NCI-H2029 treated with DMSO at 0.1 percent for 48 hours (cell line): Measurements from ENCODE around the gene SYNDIG1L.
"Not testable (repeated sequence)": the region's sequence is repeated elsewhere in the genome, so short reads cannot be mapped to it uniquely, and the experiment has no call there.

Experiments
- DNase-seq: peaks from one replicate; lab custom pipeline; 2025; lab: John Stamatoyannopoulos, UW

The SYNDIG1L gene

DNA sequence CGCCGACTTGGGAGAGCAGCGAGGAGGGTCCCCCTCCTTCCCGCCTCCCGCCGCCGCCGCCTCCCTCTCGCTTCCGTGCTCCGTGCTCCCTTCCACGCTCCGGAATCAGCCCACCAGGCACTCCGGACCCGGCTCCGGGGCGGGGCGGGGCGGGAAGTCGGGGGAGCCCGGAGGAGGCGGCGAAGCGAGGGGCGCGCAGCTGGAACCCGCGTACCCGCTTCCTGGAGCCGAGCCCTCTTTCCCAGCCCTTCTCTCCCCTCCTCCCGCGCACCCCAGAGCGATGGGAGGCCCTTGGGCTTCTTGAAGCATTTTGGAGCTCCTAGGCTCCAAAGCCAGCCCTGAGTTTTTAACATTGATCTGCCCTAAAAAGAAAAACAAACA is at the start of gene SYNDIG1L:
Gene SYNDIG1L, minus strand, starts transcription at position 9 of the 381 bp plus-strand sequence. CDS start 16,466 bp downstream, outside the sequence.
- DNase-seq = no peak

DNA sequence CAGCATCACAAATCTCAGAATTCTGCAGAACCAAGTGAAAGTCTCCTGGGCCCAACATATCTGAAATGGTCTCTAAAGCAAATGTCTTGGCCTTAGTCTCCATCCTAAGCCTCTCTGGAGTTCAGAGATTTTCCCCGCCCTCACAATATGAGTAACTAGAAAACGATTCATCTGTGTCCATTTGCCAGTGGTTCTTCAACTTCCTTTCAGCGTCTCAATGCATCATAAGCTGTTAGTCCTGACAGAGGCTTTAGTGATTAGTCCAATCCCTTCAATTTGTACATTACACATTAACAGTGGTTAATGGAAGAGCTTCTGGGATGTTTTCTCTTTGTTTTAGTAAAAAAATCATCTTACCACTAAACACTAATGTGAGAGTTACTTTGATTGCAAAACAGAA is 49.7 kb upstream of the SYNDIG1L start:
- DNase-seq = no peak

DNA sequence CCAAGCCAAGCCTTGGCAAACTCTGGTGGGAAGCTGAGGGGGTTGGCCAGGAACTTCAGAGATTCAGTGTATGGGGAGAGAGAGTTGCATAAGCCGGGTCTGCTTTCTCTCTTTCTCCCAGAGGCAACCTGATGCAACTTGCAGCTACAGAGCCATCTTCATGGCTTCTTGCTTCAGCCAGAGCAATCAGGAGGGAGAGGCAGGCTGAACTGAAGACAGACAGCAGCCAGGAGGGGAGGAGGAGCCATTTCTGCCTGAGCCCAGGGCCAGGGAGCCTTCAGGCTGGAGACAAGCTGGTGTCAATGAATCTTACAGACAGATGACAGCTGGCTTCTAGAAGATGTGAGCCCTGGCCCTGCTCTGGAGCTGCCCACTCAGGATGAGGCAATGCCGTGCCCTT is 48.4 kb upstream of the SYNDIG1L start:
- DNase-seq = no peak

DNA sequence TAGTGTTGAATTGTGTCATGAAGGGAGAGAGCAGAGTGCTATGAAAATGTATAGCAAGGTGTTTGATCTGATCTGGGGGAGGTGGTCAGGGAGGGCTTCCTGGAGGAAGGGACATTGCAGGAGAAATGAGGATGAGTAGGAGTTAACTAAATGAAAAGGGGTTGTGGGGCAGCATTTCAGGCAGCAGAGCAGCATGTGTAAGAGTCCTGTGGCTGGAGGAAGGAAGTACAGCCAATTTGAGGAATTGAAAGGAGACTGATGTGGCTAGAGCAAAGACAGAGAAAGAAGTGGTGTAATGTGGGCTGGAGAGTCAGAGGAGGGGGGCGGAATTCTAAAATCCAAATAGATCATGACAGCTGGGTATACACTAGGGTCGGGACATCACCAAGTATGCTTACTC is 46.6 kb upstream of the SYNDIG1L start:
- no peak for DNase-seq

DNA sequence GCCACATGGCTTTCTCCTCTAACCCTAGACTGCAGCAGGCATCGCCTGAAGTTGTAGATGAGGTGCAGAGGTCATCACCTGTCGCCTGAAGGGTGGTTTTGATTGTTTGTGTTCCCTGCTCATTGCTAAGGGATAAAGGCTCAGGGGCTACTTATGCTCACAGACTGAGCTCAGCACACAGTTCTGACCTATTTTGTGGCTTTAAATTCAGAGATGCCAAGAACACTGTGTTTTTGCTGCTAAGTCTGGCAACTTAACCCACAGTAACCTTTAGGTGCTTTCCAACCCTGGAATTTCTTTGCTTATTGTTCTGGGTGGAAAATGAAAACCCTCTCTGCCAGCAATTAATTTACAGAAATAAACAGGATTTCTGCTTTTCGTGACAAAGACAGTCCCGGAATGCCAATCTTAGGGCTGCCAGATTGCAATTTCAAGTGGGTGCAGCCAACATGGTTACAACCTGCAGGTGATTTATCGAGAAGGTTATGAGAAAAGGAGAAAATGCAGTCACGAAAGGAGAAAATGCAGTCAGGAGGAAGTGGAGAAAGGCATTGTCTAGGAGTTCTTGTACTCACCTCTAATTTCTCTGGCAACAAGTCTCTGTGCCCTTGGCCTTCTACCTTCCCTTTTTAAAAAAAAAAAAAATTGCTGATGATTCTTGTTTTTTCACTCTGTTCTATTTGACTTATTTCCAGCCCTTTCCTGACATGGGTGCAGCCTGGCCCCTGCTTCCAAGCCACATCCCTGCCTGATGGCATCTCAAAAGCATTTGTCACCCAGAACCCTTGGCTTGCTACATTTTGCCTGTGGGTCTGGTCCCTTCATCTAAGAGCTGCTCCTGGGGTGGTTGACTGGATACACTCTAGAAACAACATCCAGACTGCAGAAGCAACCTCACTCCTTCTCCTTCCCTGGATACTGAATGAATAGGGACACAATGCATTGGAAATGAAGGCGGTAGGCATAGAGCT is 43.8 kb upstream of the SYNDIG1L start:
- DNase-seq = no peak

DNA sequence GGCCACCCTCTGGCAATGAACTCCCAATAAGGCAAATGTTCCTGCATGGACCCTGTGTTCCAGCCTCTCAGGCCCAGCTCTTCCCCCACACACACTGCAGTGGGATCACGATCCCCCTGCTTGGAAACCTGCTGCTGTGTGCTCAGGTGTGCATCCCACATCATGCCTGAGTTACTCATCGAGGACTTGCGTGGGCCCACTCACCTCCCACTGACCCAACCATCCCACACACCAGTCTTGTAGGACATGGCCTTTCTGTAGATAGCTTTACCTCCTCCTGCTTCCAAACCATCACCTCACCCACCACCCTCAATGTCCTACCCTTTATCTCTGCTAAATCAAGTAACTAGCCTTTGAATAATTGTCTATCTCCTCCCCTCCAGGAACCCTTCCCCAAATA is 42.5 kb upstream of the SYNDIG1L start:
- no peak for DNase-seq

DNA sequence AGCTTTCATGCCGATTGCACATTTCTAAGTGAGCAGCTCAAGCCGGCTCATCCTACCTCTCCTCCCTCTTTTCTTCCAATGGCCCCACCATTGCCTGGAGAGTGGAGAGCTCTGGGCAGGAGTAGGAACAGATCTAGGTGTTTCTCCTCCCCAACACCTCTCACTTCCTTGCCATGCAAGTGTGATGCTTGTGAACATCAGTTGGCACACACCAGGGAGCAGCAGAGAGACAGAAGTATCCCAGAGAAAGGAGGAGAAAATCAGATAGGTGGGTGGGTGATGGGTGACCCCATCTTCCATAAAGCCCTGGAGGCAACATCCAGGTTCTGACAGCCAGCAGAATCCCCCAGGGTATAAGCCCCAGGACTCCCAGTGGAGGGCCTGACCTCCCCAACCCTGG is 39.3 kb upstream of the SYNDIG1L start:
- DNase-seq = no peak

DNA sequence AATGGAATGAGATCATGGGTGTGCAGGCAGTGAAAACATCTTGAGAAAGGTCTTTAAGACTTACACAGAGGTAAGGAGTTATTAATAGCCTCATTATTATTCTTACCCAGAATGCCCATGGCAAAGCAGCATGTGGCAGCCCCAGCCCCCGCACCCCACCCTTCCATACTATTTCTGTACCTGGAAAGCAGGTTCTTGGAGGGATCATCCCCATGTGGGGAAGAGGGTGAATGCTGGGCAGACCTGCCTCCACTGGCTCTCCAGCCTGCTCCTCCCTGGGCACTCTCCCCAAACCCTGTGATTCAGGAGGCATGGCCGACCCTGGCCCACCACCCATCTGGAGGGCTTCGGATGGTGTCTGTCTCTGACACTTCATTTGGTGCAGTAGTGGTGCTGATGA is 38.8 kb upstream of the SYNDIG1L start:
- DNase-seq = no peak

DNA sequence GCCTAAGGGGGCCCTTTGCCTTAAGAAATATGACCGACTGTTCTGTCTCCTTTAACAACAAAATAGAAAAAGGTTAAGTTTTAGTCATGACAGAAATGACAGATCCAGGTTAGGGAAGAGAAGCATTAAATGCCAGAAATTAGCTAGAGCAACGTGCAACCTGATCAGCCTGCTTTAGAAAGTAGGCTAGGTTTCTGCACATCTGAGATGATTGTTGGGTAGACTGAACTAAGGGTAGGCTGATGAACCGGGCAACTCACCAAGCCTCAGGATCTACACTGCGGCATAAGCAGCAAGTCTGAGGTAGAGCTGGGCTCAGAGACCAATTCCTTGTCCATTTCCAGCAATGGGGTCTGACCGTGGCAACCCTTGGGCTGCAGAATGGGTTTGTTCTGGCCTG is 37.7 kb upstream of the SYNDIG1L start:
- DNase-seq = no peak

DNA sequence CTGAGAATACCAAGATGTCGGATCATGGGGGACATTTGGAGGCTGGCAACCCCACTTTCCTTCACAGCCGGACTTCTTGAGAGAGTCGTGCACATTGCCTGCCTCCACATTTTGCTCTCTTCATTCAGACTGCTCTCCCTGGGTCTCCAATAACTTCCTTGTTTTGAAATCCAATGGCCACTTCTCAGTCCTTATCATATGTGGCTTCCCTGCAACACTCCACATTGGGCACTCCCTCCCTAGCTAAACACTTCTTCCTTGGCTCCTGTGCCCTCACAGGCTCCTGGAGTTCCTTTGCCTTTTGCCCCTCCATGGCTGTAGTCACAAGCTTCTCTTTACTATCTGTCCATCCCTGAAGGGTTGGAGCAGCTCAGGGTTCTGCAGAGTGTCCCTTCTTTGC is 37.0 kb upstream of the SYNDIG1L start:
- DNase-seq = no peak

DNA sequence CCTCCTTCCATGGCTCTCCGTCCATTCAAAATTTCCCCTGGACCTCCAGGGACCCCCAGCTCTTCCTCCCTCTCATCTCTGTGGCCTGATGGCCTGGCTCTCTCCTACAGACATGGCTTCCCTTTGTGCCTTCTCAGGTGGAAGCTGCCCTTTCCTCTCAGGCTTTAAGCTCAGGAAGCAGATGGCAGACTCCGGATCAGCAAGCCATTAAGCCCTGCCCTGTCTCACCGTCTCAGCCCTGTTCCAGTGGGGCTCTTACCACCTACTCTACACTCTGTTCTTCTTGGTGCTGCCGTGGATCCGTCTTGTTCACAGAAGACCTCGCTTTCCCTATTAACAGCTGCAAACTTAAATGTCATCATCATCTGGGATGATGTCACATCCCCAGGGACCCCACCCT is 34.0 kb upstream of the SYNDIG1L start:
- no peak for DNase-seq

DNA sequence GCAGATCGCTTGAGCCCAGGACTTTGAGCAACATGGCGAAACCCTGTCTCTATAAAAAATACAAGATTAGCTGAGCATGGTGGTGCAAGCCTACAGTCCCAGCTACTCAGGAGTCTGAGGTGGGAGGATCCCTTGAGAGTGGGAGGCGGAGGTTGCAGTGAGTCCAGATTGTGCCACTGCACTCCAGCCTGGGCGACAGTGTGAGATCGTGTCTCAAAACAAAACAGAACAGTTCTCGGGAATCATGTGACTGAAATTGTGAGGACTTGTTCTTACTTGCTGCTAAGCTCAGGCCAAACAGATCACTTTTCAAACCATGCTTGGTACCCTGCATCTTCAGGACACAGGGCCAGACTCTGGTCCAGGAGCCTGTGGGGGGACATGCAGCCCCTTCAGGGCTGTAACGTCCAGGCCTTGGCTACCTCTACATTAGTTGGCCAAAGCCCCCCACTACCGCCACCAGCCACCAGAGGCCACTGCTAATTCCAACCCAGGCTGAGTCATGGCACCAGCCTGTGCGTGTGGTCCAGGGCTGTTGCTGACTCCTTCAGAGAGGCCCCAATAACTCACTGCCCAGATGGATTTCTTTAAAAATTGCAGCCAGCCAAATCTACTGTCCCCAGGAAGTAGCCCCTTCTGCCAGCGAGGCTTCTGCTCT is 33.4 kb upstream of the SYNDIG1L start:
- DNase-seq = no peak

DNA sequence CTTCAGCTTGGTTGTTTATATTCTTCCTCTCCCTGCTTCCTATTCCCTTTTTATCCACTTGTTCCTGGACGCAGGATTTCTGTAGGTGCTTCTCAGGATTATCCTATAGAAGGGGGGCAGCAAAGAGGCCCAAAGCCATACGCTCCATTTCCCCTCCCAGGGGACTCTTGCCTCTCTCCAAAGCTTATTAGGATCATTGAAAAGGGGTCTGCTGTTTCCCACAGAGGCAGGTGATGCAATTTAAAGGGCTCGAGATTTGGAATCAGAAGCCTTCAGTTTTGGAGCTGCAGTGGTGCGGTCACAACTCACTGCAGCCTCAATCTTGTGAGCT is 31.5 kb upstream of the SYNDIG1L start:
- DNase-seq = no peak

DNA sequence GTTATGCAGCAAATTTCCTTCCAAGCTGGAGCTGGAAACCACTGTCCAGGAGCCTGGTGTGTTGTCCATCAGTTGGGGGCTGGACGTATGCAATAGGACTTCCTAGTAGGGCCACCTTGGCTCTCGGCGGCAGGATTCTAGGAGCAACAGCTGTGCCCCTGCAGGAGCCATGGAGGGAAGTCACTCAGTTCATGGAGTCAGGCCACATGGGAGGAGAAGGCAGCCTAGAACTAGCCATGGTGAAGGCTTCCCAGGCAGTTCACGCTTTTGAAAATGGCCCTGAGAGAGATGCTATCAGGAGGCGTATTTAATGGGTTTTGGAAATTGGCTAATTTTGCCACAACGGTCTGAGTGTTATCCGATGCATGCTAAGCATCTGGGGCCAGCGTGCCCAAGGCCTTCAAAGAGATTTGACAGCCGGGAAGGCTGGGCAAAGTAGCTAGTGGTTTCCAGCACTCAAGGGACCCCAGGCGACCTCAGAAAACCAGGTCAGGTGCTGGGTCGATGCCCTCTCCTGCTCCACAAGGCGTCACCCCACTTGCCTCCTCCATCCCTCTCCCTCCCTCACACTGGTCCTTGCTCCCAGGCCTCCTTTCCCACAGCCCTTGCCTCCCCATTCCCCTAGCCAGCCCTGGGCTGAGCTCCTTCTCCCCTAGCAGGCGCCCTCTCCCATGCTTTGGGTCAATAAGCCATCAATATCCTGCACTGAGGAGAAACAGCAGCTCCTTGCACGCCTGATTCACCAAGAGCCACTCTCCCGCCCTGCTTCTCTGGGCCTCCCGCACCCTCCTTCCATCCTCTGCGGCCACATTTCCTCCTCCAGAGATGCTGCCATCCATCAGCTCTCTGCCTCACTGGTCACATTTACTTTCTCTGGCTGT is 30.9 kb upstream of the SYNDIG1L start:
- DNase-seq = no peak

DNA sequence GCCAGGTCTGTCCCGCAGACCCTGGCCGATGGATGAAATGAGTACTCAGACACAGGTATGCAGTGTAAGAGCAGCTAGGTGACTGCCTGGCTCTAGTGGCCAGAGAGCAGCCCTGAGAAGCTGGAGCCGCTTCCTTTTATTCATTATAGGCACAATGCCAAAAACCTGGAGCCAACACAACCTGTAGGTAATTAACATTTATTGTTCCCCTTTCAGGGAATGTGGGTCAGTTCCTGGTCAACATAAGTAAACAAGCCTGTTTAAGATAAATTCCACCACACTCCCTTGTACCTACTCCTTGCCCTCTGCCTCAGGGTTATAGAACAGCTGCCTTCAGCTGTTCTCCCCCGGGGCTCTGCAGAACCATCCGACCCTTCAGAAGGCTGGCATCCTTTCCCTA is 28.4 kb upstream of the SYNDIG1L start:
- not testable (repeated sequence) for DNase-seq

DNA sequence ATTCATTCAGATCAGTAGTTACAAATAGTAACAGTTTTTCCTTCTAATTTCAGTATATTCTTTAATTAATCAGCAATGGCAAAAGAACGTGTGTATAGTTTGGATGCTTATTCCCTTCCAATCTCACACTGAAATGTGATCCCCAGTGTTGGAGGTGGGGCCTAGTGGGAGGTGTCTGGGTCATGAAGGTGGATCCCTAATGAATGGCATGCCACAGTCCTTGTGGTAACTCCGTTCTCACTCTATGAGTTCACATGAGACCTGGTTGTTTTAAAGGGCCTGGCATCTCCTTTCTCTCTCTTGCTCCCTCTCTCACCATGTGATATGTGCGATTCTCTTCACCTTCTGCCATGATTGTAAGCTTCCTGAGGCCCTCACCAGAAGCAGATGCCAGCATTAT is 18.9 kb upstream of the SYNDIG1L start:
- DNase-seq = no peak

DNA sequence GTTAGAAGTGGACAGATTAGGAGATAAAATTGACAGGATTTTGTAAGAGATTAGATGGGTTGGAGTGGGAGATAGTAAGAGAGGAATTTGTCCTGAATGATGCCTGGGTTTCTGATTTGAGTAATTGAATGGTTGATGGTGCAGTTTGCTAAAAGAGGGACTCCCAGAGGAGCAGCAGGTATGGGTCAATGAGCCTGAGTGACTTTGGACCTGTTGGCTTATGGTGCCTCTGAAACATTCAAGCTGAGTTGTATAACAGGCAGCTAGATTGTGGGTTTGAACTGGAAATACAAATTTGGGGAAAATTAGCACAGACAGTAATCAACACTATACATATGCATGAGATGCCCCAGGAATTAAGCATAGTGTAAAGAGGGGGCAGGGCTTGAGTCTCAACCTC is 16.7 kb upstream of the SYNDIG1L start:
- DNase-seq = no peak

DNA sequence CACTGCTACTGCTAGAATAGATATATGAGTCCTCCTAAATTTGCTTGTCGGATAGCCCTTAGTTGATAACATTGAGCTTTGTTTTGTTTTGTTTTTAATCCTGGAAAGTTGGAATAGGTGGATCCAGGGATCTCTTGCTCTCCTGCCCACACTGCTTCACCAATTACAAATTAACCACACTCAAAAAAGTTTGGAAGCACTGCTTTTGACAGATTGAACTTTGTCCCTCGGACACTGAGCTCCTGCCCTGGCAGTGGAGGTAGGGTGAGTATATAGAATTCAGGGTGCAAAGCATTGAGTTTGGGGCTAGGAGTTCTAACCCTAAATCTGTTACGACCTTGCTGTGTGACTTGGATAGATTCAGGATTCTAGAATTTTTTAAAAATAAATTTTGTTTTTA is 15.1 kb upstream of the SYNDIG1L start:
- DNase-seq = no peak

DNA sequence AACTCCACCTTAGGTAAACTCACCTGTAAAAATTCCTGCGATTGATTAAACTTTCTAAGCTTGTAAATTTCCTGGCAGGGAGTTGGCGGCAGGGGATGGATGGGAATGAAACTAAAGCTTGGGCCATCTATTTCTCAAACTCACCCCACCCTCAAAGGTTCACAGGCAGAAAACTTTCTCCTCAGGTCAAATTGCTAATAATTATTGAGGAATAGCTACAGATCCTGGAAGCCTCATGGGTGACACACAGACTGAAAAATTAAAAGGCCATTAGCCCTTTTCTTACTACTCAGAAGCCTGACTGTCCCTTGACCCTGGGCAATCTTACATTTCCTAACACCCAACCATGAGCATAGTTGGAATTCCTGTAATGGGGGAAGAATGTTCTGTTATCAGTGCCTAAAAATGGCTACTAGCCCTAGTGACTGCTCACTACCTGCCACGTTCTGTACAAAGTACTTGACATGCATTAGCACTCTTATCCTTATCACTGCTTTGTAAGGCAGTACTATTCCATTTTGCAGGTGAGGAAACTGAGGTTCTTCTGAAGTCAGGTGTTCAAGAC is 12.4 kb upstream of the SYNDIG1L start:
- no peak for DNase-seq

DNA sequence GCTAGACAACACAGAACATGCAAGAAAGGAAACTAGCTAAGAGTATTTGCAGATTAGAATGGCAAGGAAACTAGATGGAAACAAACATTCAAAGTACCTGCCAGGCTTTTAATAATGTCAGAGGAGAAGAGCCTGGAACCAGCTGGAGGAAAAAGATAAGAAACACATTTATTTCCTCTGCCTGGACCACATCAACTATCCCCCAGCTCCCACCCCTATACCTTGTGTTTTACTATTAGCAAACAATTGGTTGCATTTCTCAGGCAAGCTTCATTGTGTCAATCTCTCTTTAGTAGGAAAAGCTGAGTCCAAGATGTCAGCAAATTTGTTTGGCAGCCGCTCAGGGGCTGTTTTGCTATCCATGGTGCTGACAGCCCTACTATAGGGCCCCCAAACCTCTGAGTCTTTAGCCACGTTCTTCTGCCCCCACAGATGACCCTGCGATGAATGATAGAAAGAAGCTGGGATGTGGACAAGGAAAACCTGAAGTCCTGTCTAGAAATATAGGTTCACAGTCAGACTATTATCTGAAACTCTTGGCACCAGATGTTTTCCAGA is 11.6 kb upstream of the SYNDIG1L start:
- DNase-seq = no peak

DNA sequence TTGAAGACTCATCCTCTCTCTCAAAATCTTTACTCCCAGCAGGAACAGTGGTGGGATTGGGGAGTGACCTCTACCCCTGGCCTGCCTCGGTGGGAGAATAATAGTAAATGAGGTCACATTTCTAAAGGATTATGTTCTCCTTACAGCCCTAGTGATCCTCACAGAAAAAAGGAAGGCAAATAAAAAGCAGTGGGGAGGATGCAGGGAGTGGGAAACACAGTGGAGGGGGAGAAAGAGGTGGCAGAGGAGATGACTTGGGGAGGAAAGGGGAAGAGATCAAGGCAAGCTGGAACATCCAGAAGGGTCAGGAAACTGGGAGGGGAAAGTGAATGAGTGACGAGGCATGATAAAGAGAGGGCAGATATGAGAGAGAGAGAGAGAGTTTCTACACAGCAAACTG is 8.3 kb upstream of the SYNDIG1L start:
- DNase-seq = no peak

DNA sequence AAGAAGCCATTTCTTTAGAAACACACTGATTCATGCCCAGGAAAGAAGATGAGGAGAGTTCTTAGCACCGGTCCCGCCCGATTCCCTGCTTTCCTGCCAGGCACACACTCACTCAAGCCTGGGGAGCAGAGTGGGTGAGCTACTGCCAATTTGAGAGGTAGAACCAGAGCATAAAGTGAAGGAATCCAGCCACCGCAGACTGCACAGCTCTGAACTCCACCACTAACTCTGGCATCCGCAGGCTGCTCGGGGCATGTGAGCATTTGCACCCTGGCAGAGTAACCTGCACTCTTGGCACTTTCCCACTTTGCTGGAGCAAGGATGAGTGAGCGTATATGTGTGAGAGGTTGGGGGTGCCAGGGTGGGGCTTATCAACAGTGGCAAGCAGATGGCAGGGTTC is 4.0 kb upstream of the SYNDIG1L start:
- no peak for DNase-seq
